CD4-positive, alpha-beta T cell treated with Interleukin-6 for 4 hours (primary cell): Measurements from ENCODE around the gene EIF2A.
"Not testable (repeated sequence)": the region's sequence is repeated elsewhere in the genome, so short reads cannot be mapped to it uniquely, and the experiment has no call there.

ENCODE experiments used
- DNase-seq: peaks from one replicate; pipeline ENCODE4 v3.0.0-alpha.2; 2020; ENCODE audit warnings: mixed read lengths

Gene EIF2A

DNA sequence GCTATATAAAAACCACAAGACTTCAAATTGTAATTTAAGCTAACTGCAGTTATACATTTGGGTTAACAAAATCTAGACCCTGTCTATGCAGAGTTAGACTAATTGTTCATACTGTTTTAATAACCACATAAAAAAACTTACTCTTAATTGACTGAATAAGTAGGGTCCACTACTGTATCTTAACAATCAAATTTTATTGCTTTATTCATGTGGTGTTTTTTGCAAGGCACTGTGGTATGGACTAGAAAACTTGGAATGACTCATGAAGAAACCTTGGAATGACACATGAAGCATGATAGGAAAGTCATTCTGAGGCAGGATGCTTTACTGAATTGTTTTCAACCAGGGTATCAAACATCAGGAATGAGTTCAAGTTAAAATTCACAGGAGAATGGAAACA, 2.5 kb upstream of the EIF2A start:
- no peak for DNase-seq

DNA sequence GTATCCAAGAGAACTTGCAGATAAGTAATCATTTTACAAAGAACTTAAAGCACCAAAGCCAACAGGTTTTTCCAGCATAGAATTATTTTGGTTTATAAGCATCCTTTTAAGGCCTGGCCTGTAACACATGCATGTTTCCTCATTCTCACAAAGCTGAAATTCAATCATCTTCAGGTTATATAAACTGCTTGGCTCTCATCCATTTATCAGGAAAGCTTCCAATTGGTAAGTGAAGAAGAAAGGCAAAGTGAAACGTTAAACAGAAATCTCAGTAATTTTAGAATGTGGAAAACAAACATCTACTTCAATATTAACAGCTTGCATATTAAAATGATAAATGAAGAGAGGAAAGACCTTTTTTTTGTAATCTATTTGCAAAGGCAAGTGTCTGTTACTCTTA, 1.9 kb upstream of the EIF2A start:
- DNase-seq = no peak

DNA sequence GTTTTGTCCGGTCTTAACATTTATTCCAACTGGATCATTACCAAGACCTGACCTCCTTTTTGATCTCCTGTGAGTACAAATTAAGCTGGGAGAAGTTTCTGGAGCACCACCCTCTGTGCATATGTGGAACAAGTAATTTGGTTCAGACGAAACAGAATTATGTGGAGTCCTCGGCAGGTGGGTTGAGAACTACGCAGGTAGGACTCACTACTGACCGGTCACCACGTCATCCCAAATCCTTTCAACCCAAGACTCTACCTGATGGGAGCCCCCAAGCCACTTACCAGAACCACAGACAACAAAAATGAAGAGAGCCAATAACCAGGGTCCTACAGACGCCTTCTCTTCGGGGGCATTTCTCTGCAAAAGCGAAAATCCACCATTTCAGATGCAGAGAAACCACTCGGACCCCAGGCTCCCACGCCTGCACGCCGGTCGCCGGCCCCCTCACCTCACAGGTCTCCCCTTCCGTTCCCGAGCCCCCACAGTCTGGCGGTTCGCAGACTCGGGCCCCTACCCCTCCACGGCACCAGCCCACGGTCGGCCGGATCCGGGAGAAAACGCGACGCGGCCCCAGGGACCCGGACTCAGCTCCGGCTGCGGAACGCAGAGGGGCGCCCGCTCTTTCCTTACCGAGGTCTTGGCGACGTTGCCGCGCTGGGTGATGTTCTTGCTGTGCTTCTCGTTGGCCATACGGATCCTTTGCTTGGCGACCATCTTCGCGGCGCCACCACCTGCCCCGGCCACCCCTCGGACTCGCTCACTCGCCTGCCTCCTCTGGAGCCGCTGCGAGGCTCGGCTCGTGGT, 965 bp upstream of the EIF2A start:
- peak; percentile 59 for DNase-seq

DNA sequence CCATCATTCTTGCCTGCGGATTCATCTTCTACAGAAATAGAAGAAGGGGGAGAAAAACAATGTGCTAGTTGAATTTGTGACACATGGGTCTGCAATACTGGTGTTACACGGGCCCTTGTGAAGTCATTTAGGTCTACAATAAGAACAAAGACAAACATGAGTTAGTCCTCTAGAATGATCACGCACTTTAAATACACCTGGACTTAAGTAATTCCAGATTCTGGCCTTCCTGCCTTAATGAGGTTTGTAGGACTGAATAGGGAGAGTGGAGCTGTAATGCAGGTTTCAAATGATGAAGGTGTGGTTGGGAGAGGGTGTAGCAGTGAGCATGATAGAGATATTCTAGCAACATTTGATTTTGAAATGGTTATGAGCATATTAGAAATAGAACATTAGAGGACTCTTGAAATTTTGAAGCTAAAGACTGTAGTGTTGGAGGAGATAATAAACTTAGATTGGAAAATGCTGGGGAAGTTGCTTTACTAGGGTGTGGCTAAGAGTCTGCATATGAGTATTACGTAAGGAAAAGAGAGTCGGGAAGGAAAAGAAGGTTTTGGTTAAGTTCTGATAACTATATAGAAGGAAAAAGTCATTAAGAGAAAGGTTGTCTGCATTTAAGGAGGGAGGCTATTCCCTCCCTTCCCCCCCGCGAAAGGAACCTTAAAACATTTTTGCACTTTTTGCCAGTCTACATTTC, 606 bp downstream of the EIF2A start:
- no peak for DNase-seq

DNA sequence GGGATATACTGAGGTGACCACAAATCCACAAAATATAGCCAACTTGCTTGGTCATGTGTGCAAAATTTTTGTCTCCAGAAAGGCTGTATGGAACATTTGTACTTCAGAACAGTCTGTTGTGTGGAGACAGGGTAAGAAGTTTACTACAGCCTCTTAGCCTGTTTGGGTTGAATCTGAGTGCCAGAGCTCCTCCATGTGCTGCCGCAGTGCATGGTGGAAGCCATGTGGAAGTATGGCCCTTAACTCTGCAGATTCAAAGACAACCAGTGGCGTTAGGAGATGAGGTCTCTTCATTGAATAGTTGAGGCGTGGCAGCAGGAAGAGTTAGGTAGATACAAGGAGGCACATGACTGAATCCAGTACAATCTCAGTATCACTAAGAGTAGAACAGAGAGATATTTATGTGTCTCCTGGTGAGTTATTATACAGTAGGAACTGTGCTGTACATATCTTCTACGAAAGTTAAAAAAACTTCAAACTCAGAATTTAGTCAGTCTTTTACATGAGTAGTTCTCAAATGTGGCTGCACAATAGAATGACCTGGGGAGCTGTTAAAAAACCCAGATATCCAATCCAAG, 9.4 kb downstream of the EIF2A start:
- no peak for DNase-seq

DNA sequence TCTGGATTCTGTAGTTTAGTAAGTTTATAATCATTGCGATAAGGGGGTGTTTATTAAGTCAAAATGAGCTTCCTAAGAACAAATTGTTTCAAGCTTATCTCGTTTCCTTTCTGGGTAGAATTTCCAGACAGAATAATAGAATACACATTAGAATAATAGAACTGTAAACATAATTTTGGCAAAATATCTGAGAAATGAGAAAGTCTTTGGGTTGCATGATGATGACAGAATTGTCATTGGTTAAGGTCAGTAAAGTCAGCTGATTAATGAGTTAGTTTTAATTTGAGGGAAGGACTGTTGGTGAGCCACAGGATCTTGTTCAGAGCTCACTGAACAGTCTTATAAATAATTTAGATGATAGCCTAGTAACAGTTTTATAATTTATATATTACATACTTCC, 10.2 kb downstream of the EIF2A start:
- no peak for DNase-seq

DNA sequence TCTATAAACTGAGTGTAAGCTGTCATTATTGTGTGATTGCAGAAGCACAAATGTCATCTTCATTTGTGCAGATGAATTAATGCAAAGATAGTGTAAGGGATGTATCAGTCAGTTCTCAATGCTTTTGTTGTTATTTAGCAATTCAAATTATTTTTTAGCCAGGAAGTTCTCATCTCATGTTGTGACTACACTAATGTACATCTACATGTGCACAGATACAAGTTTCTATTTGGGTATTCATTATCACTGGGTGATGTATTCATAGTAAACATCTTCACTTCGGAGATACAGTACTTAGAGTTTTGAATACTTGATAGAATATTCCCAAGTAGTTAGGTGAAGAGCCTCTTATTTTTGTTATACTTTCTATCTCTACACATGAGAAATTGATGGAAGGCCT, 11.1 kb downstream of the EIF2A start:
- DNase-seq = no peak

DNA sequence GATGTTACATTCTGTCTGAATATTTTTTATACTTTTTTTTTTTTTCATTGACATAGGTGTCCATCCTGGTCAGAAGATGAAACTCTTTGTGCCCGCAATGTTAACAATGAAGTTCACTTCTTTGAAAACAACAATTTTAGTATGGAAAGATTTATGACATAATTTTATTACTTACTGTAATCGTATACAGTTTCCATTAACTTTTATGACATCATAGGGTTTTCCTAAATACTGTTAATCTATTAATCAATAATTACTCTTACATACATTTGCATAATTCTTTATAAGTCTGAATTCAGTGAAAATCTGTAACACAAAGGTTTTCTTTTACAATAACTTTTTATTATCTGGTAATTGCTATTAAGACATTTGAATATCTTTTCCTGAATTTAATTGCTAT, 17.7 kb downstream of the EIF2A start:
- DNase-seq = no peak

DNA sequence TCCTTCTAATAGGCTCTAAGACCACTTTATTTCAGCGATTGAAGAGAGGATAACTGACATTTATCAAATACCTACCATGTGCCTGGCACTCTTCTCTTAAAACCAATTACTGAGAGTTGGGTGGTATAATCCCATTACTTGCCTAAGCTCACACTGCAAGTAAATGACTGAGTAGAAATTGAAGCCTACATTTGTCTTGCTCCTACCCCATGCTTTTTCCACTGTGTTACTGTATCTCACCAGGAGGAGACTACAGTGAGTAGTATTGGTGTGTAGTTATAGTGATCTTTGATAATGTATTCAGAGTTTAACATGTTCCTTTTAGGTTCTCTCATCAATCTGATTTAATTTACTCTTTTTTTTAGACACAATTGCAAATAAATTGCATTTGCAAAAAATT, 20.7 kb downstream of the EIF2A start:
- no peak for DNase-seq

DNA sequence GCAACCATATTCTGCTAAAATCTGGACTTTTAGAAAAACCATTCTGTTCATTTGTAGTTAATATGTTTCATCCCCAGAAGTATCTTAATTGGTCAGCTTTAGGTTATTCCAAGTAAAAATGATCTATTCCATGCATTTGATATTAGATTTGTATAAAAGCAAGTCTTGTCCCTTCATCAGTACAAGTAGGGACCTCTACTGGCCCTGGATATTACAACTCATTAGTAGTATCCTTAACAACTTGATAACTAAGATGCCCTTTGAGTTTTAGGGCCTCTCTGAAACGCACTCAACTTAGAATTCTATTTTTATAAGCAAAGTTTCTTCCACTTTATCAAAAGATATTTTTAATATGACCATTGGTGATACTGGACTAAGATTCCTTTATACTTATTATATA, 31.3 kb downstream of the EIF2A start:
- no peak for DNase-seq

DNA sequence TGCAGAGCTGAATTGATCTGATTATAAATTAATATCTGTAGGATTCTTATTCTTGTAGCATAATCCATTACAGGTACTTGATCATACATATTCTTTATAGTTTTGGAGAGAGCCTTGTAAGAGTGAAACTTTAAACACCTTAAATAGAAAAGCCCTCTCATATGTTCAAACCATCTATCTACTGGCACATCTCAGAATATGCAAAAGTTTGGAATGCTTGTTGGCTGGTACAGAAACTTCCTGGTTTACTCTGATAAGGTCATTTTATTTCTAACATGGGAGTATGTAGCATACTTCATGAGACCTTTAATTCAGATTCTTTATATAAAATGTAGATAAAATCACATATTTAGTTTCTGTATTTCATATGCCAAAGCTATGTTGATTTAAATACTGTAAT, 34.6 kb downstream of the EIF2A start:
- DNase-seq = no peak

DNA sequence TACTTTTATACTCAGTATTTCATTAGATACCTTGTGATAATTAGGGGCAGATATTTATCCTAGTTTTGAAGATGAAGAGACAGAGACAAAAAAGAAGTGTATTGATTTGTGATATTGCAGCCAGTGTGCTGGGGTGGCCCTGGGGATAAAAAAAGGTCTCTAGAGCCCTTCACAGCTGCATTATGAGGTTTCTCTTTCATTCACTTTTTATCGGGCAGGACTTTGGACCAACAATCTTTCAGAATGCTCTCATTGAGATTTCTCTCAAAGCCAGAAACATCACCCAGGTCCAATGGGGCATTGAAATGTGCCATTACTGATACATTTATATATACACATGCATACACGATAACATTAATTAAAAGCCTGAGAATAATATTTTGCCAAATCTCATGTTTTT, 36.0 kb downstream of the EIF2A start:
- no peak for DNase-seq

DNA sequence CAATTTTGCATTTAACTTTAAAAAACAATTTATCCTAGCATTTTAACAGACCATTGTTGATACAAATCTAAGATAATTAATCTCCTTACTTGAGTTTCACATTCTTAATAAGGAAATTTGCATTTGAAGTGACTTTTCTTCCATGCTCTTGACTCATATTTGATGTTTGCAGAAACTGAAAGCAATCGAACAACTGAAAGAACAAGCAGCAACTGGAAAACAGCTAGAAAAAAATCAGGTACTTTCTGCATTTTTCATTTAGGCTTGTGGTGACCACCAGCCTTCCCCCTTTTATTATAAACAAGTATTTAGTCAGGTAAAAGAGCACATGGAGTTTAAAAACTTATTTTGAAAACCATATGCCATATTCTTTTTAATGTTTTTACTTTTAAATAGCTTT, 36.4 kb downstream of the EIF2A start:
- no peak for DNase-seq

DNA sequence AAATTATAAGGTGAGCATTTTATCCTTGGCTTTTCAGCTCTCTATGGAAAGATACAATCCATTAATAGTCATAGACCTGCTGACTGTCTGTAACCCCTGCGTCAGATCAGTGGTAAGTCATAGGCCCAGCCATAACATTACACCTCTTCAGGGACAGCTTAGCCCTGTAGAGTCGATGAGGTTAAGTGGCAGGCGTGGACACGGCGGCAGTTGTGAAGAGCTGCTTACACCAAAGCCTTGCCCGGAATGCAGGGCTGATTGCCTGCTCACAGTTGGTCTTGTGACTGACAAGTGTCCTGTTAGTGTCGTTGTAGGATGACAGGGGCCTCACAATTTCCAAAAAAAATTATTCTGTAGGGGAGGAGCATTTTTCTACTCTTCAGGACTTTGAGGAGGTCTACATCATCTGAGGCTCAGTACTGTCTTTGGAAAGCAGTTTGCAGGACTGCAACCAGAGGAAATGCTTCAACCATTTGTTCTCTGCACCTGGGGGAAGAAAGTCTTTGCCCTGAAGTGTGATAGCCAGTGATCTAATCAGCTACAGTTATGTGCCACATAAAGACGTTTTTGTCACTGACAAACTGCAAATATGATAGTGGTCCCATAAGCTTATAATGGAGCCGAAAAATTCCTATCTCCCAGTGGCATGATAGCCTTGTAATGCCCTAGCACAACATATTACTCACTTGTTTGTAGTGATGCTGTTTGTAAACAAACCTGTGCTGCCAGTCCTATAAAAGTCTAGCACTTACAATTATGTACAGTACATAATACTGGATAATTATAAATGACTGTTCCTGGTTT, 41.6 kb downstream of the EIF2A start:
- no peak for DNase-seq

DNA sequence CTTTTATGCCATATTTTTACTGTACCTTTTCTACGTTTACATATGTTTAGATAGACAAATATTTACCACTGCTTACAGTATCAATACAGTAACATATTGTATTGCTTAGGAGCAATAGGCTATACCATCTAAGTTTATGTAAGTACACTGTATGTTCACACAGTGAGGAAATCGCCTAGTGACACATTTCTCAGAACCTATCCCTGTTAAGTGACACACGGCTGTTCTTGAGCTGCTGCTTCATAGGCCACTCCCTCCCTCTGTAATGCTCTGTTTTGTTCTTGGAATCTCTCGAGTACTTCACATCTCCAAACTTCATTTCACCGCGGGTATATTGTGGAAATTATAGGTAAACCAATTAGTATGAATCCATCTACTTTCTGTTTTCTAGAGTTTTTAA, 43.2 kb downstream of the EIF2A start:
- DNase-seq = no peak

DNA sequence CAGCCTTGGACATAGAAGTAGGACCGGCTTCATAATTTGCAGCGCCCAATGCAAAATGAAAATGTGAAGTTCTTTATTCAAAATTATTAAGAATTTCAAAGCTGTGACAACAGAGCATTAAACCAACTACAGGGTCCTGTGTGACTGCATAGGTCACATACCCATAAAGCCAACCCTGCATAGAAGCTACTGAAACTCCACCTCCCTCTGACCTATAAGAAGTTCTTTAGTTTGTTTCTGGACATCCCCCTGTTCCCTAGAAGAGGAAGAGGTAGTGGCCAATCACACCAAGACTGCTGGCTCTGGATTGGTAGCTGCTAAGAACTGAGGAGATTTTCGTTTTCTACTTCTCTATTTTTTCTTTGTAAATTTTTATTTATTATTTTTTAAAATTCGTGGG, 47.6 kb downstream of the EIF2A start:
- no peak for DNase-seq

DNA sequence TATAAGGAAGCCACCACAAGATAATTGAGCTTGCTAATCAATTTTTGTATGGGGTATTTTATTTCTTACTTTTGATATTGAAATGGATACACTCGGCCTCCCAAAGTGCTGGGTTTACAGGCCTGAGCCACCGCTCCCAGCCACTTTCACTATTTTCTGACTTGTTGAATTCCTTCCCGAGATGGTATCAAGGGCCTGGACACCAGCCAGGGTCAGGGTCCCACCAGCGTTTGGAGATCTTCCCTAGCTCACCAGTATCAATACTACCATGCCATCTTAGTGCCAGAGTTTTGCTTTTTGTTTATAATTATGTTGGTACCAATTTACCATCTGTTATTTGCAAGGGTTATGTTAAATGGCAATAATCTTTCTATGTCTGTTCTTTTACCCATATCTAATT, 51.1 kb downstream of the EIF2A start:
- no peak for DNase-seq

DNA sequence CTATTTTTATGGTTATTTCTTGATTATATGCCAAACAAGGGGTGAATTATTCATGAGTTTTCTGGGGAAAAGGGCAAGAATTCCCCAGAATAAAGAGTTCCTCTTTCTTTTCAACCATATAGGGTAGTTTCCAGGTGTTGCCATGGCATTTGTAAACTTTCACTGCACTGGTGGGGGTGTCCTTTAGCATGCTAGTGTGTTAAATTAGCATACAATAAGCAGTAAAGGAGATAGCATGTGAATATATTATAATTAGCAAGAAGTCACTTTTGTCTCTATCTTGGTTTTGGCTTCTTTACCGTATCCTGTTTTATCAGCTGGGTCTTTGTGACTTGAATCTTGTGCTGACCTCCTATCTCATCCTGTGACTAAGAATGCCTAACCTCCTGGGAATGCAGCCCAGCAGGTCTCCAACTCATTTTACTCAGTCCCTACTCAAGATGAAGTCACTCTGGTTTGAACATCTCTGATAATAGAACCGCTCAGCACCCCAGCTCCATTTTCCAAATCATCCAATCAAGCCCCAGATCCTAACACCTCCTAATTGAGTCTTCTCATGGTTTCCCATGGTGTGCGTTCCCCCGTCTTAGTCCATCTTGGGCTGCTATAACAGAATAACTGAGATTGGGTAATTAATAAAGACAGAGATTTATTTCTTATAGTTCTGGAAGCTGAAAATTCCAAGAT, 53.2 kb downstream of the EIF2A start:
- no peak for DNase-seq

DNA sequence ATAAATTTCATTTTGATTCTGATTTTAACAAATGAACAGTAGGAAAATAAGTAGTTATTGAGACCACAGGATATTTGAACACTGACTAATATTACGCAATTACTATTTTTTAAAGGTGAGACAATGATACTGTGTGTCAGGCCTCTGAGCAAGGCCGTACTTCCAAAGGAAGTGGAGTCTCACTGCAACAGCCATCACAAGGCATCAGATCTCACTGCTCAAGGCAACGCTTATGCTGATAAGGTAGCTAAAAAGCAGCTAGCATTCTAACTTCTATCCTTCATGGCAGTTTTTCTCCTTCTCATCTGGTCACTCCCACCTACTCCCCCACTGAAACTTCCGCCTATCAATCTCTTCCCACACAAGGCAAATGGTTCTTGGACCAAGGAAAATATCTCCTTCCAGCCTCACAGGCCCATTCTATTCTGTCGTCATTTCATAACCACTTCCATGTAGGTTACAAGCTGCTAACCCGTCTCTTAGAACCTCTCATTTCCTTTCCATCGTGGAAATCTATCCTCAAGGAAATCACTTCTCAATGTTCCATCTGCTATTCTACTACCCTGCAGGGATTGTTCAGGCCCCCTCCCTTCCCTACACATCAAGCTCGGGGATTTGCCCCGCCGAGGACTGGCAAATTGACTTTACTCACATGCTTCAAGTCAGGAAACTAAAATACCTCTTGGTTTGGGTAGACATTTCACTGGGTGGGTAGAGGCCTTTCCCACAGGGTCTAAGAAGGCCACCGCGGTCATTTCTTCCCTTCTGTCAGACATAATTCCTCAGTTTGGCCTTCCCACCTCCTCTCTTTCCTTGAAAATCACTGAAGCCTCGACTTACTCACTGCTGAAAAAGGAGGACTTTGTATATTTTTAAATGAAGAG, 54.3 kb downstream of the EIF2A start:
- DNase-seq = not testable (repeated sequence)

DNA sequence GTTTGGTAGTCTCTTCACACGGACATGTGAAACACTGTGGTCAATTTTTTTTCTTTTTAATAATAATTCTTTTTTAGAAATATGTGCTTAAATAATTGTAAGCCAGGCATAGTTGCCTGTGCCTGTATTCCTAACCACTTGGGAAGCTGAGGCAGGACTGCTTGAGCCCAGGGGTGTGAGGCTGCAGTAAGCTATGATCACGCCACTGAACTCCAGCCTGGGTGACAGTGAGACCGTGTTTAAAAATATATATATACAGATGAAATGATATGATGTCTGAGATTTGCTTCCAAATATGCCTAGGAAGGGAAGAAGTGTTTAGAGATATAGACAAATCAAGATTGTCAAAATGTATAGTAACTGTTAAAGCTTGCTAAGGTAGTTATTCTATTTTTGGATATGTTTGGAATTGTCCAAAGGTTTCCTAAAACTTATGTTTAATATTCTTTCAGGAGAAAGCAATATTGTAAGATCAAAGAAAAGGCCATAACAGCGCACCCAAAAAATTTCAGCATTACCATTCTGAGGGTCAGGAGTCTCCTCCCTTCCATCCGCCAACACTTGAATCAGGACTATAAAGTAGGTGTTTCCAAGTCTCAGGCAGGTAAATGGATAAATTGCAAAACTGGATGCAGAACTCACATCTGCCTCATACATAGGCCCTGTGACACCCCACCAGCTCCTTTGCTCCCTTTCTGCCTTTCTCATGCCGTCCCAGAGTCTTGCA, 56.0 kb downstream of the EIF2A start:
- DNase-seq = no peak
